ENCODE measurements around the gene BAHCC1. TPM values are rescaled to one million over a fixed set of nuclear protein-coding genes. Genes with fewer than 3 reads are reported as not detected.

Gene BAHCC1
- total RNA-seq, 1 experiment from 2014 or later = 3.1 TPM

GRCh38 chr17:81493198-81494038 lies 98.2 kb downstream of the BAHCC1 start:
- Histone ChIP-seq H4K8ac (replicated peaks; ENCODE audit: insufficient read length, low read depth, low read length) (no peak overlapping the region), H2AFZ (ENCODE audit: low read length) (no peak overlapping the region), H2BK120ac (ENCODE audit: low read depth, low read length, poor library complexity, severe bottlenecking) (no peak overlapping the region), H3K79me1 (ENCODE audit: insufficient read depth, low read depth, low read length, poor library complexity, severe bottlenecking) (no peaks in the 10 kb centered on the region), H3K14ac (ENCODE audit: insufficient read depth, low read length) (no peak overlapping the region), H3K27ac (ENCODE audit: insufficient read length, low read depth, low read length) (no peak overlapping the region), H3K4me2 (ENCODE audit: insufficient read depth, insufficient read length, low read length) (no peak overlapping the region), H3K18ac (ENCODE audit: insufficient read length, low read depth, low read length) (no peak overlapping the region), H3K23ac (ENCODE audit: insufficient read length, low read depth, low read length) (no peak overlapping the region), H3K56ac (ENCODE audit: insufficient read length, low read depth, low read length) (no peak overlapping the region), H3T11ph (ENCODE audit: low read length) (no peak overlapping the region), H3K23me2 (ENCODE audit: insufficient read length, low read depth, low read length, poor library complexity, severe bottlenecking) (peaks cover 5% of the 10 kb centered on the region), H3K9me3 (ENCODE audit: control insufficient read depth, low read depth, low read length) (no peaks in the 10 kb centered on the region), H3K9ac (ENCODE audit: extremely low read depth, insufficient read length, low read length) (no peak overlapping the region), H3K4me1 (ENCODE audit: insufficient read depth, low read length) (peaks cover 3% of the 10 kb centered on the region; the same call in 1 of the 2 replicates), H3K79me2 (ENCODE audit: insufficient read depth, low read length) (no peaks in the 10 kb centered on the region), H2AK5ac (ENCODE audit: insufficient read length, low read length) (no peak overlapping the region), H3K4ac (ENCODE audit: low read depth, low read length) (no peak overlapping the region), H2BK20ac (ENCODE audit: low read depth, low read length, poor library complexity, severe bottlenecking) (no peak overlapping the region), H2BK15ac (ENCODE audit: low read depth, low read length) (no peak overlapping the region), H4K91ac (ENCODE audit: insufficient read length, low read depth, low read length) (no peak overlapping the region), H4K20me1 (ENCODE audit: control insufficient read depth, insufficient read depth, insufficient read length) (no peaks in the 10 kb centered on the region), H3K27me3 (ENCODE audit: insufficient read depth, low read length) (no peaks in the 10 kb centered on the region; the same call in 1 of the 2 replicates), H2BK5ac (ENCODE audit: insufficient read length, low read length) (no peak overlapping the region), H2BK12ac (ENCODE audit: insufficient read length, low read depth, low read length) (no peak overlapping the region), H4K5ac (ENCODE audit: insufficient read length, low read depth, low read length) (no peak overlapping the region)
- DNase-seq = peak; percentile 63
- H3K27me3 Mint-ChIP-seq (ENCODE audit: low read depth) = peaks cover 45% of the 10 kb centered on the region
- no CpG with 5 or more reads among the region's 16 CpGs for WGBS (ENCODE audit: extremely low coverage, insufficient read length, low lambda C conversion rate)
- peak overlapping the region in 1 of 2 experiments; percentile 50; a peak in 1 of 5 replicates for H3K4me3 Mint-ChIP-seq
- no peak overlapping the region for H3K27ac Mint-ChIP-seq
- no peaks in the 10 kb centered on the region for H3K36me3 Mint-ChIP-seq (ENCODE audit: insufficient read depth in 1 of 3, low read depth in 3 of 3)
- no peak for TF ChIP-seq CTCF (conservative IDR thresholded peaks at IDR 0.05)
- H3K9me3 Mint-ChIP-seq = no peaks in the 10 kb centered on the region
- H3K4me1 Mint-ChIP-seq = peaks cover 27 to 41% of the 10 kb centered on the region in 2 experiments
